Lower leg skin (tissue), 3 donors: ENCODE data around the gene MRM2.

Experiments used
- POLR2A ChIP-seq, 2 donors: fragments of 450-650 bp; IDR thresholded peaks; one replicate each; pipeline ENCODE4 v1.6.1; 2016 to 2017; ENCODE audit warnings: antibody characterized with exemption in 2 of 2, mild to moderate bottlenecking in 1 of 2, moderate library complexity in 1 of 2
- TF ChIP-seq, protein P1 (sequence below), 3 donors: fragments of 450-650 bp; IDR thresholded peaks; one replicate each; pipeline ENCODE4 v1.5.1; 2016; ENCODE audit warnings: antibody characterized with exemption in 3 of 3, mild to moderate bottlenecking in 3 of 3, moderate library complexity in 2 of 3

DNA sequence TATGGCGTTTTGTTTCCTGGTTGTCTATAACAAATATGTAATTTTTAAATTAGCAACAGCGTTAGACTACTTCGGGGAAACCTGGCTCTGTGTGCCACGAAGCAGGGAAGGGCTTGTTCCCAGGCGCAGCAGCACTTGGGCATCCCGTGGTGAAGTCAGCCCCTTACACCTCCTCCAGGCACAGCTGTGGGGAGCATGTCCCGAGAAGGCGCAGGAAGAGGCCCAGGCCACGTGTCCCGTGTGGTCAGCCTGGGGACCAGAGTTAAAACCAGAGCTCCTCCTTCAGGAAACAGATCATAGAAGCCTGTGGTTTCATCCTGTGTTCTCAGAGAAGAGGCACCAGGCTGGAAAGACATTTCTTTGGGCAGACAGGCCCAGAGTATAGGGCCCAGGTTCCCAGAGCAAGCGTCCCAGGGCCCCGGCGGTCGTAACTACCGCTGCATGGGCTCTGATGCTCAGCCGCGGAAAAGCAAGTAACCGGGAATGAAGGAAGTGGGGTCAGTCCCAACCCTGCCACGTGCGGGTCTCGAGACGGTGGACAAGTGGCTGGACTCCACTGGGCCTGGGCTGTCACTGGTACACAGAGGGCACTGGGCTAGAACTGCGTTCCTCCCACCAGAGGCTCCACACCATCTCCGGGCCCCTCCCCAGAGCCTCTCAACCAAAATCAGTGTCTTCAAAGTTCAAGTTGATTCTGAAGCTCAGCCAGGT lies 7.1 kb upstream of the MRM2 start:
- TF ChIP-seq, protein P1, sequence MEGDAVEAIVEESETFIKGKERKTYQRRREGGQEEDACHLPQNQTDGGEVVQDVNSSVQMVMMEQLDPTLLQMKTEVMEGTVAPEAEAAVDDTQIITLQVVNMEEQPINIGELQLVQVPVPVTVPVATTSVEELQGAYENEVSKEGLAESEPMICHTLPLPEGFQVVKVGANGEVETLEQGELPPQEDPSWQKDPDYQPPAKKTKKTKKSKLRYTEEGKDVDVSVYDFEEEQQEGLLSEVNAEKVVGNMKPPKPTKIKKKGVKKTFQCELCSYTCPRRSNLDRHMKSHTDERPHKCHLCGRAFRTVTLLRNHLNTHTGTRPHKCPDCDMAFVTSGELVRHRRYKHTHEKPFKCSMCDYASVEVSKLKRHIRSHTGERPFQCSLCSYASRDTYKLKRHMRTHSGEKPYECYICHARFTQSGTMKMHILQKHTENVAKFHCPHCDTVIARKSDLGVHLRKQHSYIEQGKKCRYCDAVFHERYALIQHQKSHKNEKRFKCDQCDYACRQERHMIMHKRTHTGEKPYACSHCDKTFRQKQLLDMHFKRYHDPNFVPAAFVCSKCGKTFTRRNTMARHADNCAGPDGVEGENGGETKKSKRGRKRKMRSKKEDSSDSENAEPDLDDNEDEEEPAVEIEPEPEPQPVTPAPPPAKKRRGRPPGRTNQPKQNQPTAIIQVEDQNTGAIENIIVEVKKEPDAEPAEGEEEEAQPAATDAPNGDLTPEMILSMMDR (IDR thresholded peaks at IDR 0.05): no peak
- no peak for TF ChIP-seq POLR2A (IDR thresholded peaks at IDR 0.05)
